ENCODE results near the gene SERPINI1. TPM values are rescaled to one million over a fixed set of nuclear protein-coding genes. Genes with fewer than 3 reads are reported as not detected.

Gene SERPINI1
- total and polyA plus RNA-seq, 3 donors from 2014 or later = 13.3 to 24.0 (median 17.6) TPM

GRCh38 chr3:167859610-167860009, 124.1 kb downstream of the SERPINI1 start:
- no peaks in the 10 kb centered on the region for H3K27me3 ChIP-seq
- WGBS, 2 donors = 84 to 87% methylated on average over 1 of the region's 1 CpG
- no peak overlapping the region for H3K27ac ChIP-seq
- H3K36me3 ChIP-seq (ENCODE audit: low read depth, missing control alignments) = no peaks in the 10 kb centered on the region
- no peak for DNase-seq
- TF ChIP-seq POLR2A (IDR thresholded peaks at IDR 0.05) = no peak
- no peak overlapping the region for H3K4me3 ChIP-seq
- H3K9me3 ChIP-seq = no peaks in the 10 kb centered on the region
- H3K4me1 ChIP-seq = no peaks in the 10 kb centered on the region
- intact Hi-C loops (cut with DNase I; ENCODE audit: low total_unique reads) = no loop called here

GRCh38 chr3:167861649-167862048, 126.1 kb downstream of the SERPINI1 start:
- WGBS, 2 donors = 49 to 53% methylated on average over 3 of the region's 3 CpGs
- intact Hi-C loops (cut with DNase I; ENCODE audit: low total_unique reads) = no loop called here
- no peak for DNase-seq

GRCh38 chr3:167862104-167862730, 126.7 kb downstream of the SERPINI1 start:
- 24 to 41% methylated on average over 6 of the region's 6 CpGs for WGBS, 2 donors
- no peaks in the 10 kb centered on the region for H3K4me1 ChIP-seq
- H3K9me3 ChIP-seq = no peaks in the 10 kb centered on the region
- H3K36me3 ChIP-seq (ENCODE audit: low read depth, missing control alignments) = no peaks in the 10 kb centered on the region
- no peak for TF ChIP-seq CTCF (IDR thresholded peaks at IDR 0.05)
- no peak for TF ChIP-seq POLR2A (IDR thresholded peaks at IDR 0.05)
- no peaks in the 10 kb centered on the region for H3K27me3 ChIP-seq
- no peak overlapping the region for H3K4me3 ChIP-seq
- no peak for DNase-seq
- intact Hi-C loops (cut with DNase I; ENCODE audit: low total_unique reads) = no loop called here
- no peak overlapping the region for H3K27ac ChIP-seq

More at GRCh38 chr3:167861649-167862048, 126.1 kb downstream of the SERPINI1 start:
- Histone ChIP-seq H3K27ac (no peak overlapping the region), H3K27me3 (no peaks in the 10 kb centered on the region), H3K4me3 (no peak overlapping the region), H3K9me3 (no peaks in the 10 kb centered on the region), H3K36me3 (ENCODE audit: low read depth, missing control alignments) (no peaks in the 10 kb centered on the region), H3K4me1 (no peaks in the 10 kb centered on the region)
- TF ChIP-seq POLR2A (IDR thresholded peaks at IDR 0.05) (no peak), CTCF (IDR thresholded peaks at IDR 0.05) (no peak)

- no peak for TF ChIP-seq CTCF (IDR thresholded peaks at IDR 0.05)
- TF ChIP-seq POLR2A (IDR thresholded peaks at IDR 0.05) = no peak
- Histone ChIP-seq H3K27me3 (no peaks in the 10 kb centered on the region), H3K36me3 (ENCODE audit: low read depth, missing control alignments) (no peaks in the 10 kb centered on the region), H3K9me3 (no peaks in the 10 kb centered on the region), H3K4me1 (no peaks in the 10 kb centered on the region), H3K27ac (no peak overlapping the region), H3K4me3 (no peak overlapping the region)
- no peak for DNase-seq
- WGBS, 2 donors = 92 to 94% methylated on average over 9 of the region's 9 CpGs
- intact Hi-C loops (cut with DNase I; ENCODE audit: low total_unique reads) = no loop called here
Observed at GRCh38 chr3:167863811-167864551, 128.5 kb downstream of the SERPINI1 start.

- no peaks in the 10 kb centered on the region for H3K9me3 ChIP-seq
- H3K4me3 ChIP-seq = no peak overlapping the region
- H3K4me1 ChIP-seq = no peaks in the 10 kb centered on the region
- no peak for TF ChIP-seq POLR2A (IDR thresholded peaks at IDR 0.05)
- TF ChIP-seq CTCF (IDR thresholded peaks at IDR 0.05) = no peak
- intact Hi-C loops (cut with DNase I; ENCODE audit: low total_unique reads) = no loop called here
- DNase-seq = no peak
- WGBS, 2 donors = 78 to 89% methylated on average over 1 of the region's 1 CpG
- H3K27ac ChIP-seq = no peak overlapping the region
- H3K27me3 ChIP-seq = no peaks in the 10 kb centered on the region
- no peaks in the 10 kb centered on the region for H3K36me3 ChIP-seq (ENCODE audit: low read depth, missing control alignments)
Observed at GRCh38 chr3:167864552-167864874, 129.0 kb downstream of the SERPINI1 start.

Data from testis (tissue), 3 donors.